SHP77 treated with DMSO at 0.1 percent for 48 hours (cell line): Measurements from ENCODE around the gene SYDE2.
"Not testable (repeated sequence)": the region's sequence is repeated elsewhere in the genome, so short reads cannot be mapped to it uniquely, and the experiment has no call there.

ENCODE experiments used
- DNase-seq: peaks from one replicate; lab custom pipeline; 2025; lab: John Stamatoyannopoulos, UW

Gene SYDE2

GRCh38 chr1:85200463-85201339 lies at the start of gene SYDE2:
SYDE2 (minus strand) TSS chr1:85201016; CDS start chr1:85200996, 20 bp downstream.
- peak; percentile 59 for DNase-seq

- DNase-seq: not testable (repeated sequence)
Observed at GRCh38 chr1:85249042-85249441, 48.2 kb upstream of the SYDE2 start.

- DNase-seq: no peak
Observed at GRCh38 chr1:85245891-85246290, 45.1 kb upstream of the SYDE2 start.

GRCh38 chr1:85245456-85245855 lies 44.6 kb upstream of the SYDE2 start:
- DNase-seq: no peak

- DNase-seq: no peak
Observed at GRCh38 chr1:85244271-85245061, 43.6 kb upstream of the SYDE2 start.

- DNase-seq: no peak
Observed at GRCh38 chr1:85243372-85243771, 42.6 kb upstream of the SYDE2 start.

GRCh38 chr1:85240643-85241042 lies 39.8 kb upstream of the SYDE2 start:
- no peak for DNase-seq

- peak; percentile 2 for DNase-seq
Observed at GRCh38 chr1:85240174-85240601, 39.4 kb upstream of the SYDE2 start.

- no peak for DNase-seq
Observed at GRCh38 chr1:85237613-85238012, 36.8 kb upstream of the SYDE2 start.

GRCh38 chr1:85230305-85230977 lies 29.6 kb upstream of the SYDE2 start:
- DNase-seq: peak; percentile 6

GRCh38 chr1:85229574-85230097 lies 28.8 kb upstream of the SYDE2 start:
- DNase-seq: peak; percentile 72

- DNase-seq: no peak
Observed at GRCh38 chr1:85228972-85229371, 28.2 kb upstream of the SYDE2 start.

GRCh38 chr1:85225624-85226380 lies 25.0 kb upstream of the SYDE2 start:
- no peak for DNase-seq

GRCh38 chr1:85224734-85225623 lies 24.2 kb upstream of the SYDE2 start:
- DNase-seq: peak; percentile 44

GRCh38 chr1:85224295-85224694 lies 23.5 kb upstream of the SYDE2 start:
- DNase-seq: no peak

GRCh38 chr1:85223334-85223733 lies 22.5 kb upstream of the SYDE2 start:
- DNase-seq: no peak

- no peak for DNase-seq
Observed at GRCh38 chr1:85220756-85221201, 20.0 kb upstream of the SYDE2 start.

- DNase-seq: no peak
Observed at GRCh38 chr1:85219853-85220610, 19.2 kb upstream of the SYDE2 start.

- no peak for DNase-seq
Observed at GRCh38 chr1:85216697-85217096, 15.9 kb upstream of the SYDE2 start.

GRCh38 chr1:85214654-85215053 lies 13.8 kb upstream of the SYDE2 start:
- no peak for DNase-seq
